HG03342 (cell line): ENCODE measurements around the gene PFKP.

Experiments used
- ATAC-seq: cut with Tn5 transposase; IDR thresholded peaks from one replicate; pipeline ENCODE4 v1.9.1; 2021; ENCODE audit warnings: mild to moderate bottlenecking, moderate library complexity; ENCODE audit not compliant: unreplicated experiment

PFKP gene

GRCh38 chr10:3129581-3130340 lies 62.4 kb downstream of the PFKP start:
- ATAC-seq = no peak

DNA sequence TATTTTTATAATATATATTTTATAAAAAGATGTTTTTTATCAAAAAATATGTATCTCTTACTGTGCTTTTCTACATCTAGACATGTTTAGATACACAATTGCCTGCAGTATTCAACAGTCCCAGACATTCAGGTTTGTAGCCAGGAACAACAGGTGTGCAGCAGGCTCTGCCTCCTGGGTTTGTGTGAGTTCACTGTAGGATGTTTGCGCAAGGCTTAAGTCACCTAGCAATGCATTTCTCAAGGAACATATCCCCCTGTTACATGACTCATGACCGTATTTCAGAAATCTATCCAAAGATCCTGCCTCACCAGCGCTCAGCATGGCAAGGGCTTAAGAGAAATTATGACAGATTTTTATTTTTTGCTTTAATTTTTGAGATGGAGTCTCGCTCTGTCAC lies 63.8 kb downstream of the PFKP start:
- no peak for ATAC-seq

- no peak for ATAC-seq
These were observed 65.0 kb downstream of the PFKP start for GRCh38 chr10:3132036-3133025.

DNA sequence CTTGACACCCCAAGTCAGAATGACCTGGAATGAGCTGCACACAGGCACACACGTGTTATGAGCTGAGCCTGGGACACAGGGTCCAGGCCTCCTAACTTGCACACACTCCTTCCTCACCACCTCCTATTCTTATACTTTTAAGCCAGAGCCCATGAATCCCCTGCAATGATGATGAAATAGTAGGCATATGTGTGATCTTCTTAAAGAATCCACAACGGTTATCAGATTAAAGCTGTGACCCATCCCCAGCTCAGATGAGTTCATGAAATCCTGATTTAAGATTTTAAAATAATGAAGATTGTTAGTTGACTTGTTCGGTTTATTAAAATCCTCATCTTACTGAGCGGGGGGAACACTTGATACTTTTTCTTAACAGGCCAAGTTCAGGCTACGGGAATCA lies 66.6 kb downstream of the PFKP start:
- ATAC-seq = no peak

DNA sequence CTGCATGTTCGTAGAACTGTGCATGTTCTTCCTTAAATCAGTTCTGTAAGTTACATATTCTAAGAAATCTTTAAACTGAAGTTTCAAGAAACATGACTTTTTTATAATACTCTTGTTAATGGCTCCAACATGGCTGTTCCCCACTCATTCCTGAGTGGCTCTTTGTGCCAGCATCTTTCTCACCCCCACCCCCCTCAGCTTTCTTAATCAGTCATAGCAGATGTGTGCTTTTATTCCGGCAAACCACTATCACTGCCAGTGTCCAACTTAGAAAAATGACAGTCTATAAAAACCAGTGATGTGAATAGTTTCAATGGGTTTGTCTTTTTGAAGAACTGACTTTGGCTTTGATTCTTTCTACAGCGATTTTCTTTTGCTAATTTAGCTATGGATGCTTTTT lies 67.7 kb downstream of the PFKP start:
- ATAC-seq = no peak

GRCh38 chr10:3136336-3136735 lies 69.0 kb downstream of the PFKP start:
- ATAC-seq = no peak

GRCh38 chr10:3136763-3137611 lies 69.6 kb downstream of the PFKP start:
- no peak for ATAC-seq

DNA sequence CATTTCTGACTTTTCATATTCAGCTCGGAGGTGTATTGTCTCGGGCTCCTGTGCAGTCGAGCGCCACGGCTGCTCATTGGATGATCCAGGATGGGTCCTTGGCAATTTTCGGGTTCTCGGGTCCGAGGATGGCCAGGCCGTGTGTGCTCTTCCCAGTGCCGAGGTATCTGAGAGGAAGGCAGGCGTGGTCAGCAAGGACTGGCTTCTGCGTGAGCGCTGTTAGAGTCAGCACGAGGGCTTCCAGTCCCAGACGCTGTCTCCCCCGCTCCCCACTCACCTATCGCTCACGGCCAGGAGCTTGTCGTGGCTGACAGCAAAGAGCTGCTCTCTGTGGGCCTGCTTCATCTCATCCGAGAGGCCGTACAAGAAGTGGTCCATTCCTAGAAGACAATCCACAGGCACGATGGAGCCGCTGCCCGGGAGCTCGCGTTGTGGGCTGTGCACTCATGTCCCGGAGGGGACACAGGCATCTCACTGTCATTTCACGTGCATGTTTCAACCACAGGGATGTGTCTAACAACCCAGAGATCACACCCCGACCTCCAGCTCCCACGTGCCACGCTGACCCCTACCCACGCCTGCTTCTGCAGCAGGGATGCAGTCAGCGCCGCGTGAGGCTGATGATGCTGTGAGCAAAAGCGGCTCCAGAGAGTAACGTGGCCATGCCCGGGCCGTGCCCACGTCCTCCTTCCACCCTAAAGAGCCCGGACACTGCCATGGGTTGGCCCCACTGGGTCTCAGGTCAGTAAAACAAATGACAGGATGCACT lies 70.8 kb downstream of the PFKP start:
- ATAC-seq = no peak

DNA sequence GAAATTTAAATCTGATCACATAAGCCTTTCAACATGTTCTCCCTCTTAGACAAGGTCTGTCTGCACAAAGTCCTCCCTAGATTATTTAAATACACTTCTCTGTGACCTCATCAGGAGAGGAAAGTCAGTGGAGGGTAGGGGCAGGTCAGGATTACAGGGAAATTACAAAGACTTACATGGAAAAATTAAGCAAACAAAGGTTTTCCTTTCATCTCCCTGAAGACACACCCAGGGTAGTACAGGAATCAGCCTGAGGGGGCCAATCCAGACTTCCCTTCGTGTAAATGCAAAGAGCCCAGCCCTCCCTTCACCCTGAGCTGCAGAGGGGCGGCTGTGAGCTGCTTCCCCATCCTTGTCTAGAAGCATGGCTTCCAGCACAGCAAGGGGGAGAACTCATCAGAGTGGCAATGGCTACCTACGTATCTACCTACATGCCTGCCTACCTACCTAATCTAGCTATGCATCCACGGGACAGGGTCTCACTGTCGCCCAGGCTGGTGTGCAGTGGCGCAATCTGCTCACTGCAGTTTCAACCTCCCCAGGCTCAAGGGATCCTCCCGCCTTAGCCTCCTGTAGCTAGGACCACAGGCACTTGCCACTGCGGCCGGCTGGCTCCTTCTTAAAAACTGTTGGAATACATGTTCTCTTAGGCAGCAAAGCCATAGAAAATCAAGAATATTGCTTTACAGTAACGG lies 72.0 kb downstream of the PFKP start:
- no peak for ATAC-seq

DNA sequence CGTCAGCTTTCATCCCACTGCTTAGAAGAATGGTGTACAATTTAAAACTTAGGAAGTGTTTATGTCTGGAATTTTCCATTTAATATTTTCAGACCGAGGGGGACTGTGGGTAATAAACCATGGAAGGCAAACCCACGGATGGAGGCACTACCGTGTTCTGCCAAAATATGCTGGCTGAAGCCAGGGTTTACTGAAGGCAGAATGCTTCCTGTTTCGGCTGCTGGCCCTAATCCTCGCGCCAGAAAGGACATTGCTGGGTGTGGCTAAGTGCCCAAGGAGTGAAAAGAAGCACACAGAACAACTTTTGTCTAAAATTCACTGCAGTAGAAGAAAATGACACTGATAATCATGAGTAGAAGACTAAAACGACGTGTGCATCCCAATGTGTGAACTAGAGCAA lies 72.9 kb downstream of the PFKP start:
- ATAC-seq = no peak

DNA sequence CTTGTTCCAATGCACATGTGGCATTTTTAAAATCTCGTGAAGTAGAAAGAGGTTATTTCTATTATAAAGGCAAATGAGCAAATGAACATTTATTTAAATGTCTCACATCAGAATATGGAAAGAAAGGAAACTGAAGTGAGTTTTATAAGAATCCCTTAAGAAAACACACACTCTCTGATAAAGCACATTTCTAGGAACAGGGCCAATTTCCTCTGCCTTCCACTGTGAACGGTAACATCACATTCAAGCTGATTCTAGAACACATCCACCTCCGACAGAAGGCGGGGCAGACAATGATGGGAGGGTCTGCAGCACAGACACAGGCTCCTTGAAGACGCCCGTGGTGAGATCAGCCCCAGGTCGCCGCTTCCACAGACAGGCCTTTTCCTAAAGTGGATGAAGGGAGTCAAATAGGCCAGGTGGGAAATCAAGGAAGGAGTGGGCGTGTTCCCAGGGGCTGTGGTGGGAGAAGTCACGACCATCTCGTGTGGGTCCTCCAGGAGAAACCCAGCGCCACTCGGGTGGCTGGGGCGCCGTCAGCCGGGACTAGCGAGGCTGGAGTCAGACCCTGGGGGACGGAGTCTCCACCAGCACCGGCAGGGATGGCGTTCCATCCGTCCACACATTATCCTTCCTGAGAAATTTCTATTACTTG lies 74.1 kb downstream of the PFKP start:
- no peak for ATAC-seq

DNA sequence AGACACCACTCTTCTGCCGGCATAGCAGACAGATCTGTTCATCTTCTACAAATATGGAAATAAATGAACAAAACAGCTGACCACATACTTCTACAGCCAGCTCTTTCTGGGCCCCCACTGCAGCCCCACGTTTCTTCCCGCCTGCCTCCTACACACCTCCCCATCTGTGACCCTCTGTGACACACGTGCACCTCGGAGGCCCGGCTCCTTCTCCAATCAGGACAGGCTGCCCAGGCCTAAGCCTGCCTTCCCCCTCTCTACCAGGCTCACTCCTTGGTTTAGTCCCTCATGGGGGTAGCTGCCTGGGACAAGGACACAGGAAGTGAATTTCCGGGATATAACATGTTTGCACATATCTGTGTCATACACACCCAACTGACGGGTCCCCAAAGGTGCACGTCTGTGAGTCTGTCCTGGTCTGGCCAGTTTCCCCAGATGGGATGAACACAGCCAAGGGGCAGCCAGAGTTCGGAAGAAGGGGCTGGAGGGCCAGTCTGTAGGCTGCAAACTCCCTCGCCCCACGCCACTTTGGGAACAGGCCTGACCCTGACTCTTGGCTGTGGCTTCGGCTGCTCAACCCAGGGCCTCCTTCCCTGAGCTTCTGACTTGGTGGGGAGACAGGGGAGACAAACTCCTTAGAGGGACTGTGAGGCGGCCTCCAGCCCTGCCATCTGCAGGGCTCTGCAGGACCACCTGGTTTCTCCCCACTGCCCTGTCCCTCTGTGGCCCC lies 75.0 kb downstream of the PFKP start:
- no peak for ATAC-seq

DNA sequence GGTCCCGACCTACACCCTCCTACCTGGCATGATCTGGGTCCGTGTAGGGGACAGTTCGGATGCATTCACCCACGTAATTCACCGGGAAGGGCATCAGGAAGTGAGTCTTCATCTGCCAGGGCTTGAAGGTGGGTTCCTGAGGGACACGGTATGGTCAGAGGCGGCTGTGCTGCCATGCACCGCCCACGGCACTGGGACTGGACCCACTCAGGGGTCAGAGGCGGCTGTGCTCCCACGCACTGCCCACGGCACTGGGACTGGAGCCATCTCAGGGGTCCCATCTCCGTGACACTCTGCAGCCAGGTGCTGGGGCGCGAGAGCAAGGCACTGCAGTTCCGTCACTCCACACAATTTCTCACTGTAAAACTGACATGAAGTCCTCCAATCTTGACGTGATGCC lies 76.0 kb downstream of the PFKP start:
- no peak for ATAC-seq

- no peak for ATAC-seq
These were observed 76.6 kb downstream of the PFKP start for GRCh38 chr10:3143791-3144434.

DNA sequence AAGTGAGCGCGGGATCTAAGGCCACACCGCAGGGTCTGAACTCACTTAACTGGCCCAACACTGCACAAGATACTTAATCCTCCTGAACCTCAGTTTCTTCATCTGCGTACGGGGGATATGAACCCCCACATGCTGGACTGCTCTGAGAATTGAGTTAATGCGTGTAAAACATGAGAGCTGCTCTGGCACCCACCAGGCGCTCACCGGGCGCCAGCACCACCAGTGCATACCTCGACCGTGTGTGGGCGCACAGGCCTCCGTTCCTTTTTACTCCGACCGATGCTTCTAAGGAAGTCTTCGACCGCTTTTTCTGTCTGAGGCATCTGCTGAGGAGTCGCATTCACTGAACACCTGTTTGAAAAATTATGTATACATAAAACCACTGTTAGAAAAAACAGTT lies 78.0 kb downstream of the PFKP start:
- ATAC-seq = no peak

DNA sequence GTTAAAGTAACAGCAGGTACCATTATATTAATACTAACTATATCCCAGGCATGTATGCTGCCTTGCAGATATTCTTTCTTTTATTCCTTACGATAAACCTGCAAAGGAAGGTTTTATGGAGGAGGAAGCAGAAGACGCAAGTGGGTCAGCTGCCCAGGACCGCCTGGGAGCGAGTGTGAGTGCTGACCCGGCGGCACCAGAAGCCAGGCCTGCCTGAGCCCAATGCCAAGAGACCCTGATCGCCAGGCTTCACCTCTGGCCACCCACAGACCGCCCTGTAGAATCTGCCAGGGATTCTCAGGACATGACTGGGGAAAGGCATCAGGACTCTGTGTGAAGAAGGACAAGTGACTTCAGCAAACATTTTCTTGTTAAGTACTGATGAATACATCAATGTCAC lies 78.9 kb downstream of the PFKP start:
- no peak for ATAC-seq

DNA sequence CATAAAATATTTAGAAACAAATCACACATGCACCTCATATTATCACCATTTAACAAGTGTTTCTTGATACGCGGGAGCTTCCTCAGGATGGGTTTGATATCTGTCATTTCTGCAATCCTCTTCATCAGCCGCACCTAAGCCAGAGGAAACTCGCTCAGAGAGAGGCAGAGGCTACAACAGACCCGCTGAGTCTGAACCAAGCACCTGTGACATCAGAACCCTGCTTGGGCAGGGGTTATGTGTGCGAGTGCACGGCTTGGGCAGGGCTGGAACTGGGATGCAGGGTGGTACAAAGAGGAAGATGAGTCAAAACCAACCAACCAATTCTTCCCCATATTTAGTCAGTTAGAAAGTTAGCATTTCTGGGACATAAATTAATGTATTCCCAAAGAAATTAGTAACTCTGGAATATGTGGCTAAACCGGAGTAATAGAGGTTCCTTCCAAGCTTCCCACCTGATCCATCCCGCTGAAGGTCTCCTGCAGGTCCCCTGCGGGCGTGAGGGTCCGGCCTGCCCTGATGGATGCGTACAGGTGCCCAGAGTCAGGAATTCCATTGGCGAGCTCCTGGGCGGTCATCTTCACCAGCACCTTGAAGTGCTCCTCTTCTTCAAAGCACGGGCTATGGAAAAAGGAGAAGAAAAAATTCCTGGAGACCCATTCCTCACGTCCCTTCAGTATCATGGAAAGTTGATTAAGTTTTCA lies 79.9 kb downstream of the PFKP start:
- no peak for ATAC-seq

DNA sequence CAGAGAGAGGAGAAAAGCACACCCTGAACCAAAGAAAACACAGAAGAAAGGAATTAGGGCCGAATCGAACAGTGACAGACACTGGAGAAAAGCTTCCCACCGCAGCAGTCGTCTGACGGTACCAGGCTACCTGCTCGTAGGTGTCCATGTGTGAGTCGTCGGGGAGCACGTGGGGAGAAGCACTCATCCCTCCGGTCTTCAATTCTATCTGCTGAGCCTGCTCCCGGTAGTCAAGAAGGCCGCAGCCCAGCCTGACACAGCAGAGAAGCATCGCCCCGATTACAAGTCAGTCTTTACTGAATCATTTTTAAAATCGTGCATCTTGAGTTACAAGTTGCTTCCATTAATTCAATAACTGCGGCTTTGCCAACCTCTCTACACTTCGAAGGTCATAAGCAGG lies 80.7 kb downstream of the PFKP start:
- ATAC-seq = no peak
